GM10847 (cell line): ENCODE measurements around the gene CNTN5.

ENCODE experiments used
- POLR2A ChIP-seq: IDR thresholded peaks from 2 replicates; pipeline ENCODE4 v1.6.1; 2011; ENCODE audit not compliant: insufficient read length; ENCODE audit errors: extremely low read depth

Gene CNTN5

DNA sequence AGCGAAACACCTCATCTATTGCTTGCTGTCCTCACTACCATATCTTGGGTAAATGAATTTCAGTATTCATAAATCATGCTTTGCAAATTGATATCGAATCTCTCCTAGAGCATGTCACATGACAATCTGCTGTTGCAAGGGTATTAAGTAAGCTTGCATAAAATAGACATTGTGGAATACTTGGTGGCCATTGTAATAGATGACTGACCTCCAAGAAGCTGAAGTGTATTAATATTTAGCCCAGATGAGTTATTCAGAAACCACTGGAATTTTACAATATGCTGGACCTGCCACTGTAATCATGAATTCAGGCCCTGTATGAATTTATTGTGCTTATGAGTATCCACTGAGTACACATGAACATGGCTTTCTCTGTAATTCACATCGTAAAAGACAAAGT is 1376.7 kb downstream of the CNTN5 start:
- TF ChIP-seq POLR2A, result no peak

DNA sequence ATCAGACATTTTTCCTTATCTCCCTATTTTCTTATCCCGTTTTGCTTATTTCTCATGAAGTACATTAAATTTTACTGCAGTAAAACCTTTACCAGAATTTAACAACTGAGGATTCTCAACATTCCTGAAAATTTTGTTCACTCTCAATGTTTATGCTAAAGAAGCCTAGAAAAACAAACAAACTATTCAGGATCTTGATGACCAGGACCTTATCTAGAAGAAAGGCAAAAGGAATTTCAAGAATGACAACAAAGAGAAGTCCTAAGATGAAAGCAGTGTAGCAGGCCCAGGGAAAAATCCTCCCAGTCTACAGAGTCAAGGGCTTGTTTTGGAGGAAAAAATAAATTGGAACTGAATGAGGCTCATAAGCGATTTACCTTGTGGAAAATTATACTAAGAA is 1383.1 kb downstream of the CNTN5 start:
- TF ChIP-seq POLR2A, result no peak

- TF ChIP-seq POLR2A, result no peak
These were observed 1384.2 kb downstream of the CNTN5 start for GRCh38 chr11:100404907-100405306.
